GM12875 (cell line): ENCODE results near the gene BMAL1.

ENCODE experiments used
- H3K4me3 ChIP-seq: one replicate; pipeline ENCODE4 v1.5.1; 2011; ENCODE audit warnings: low read depth, low read length, control low read depth
- CTCF ChIP-seq: IDR thresholded peaks from 2 replicates; pipeline ENCODE4 v1.5.1; 2011; ENCODE audit warnings: low read depth, mild to moderate bottlenecking, control low read depth, inconsistent platforms, low read length, moderate library complexity, borderline replicate concordance; ENCODE audit not compliant: insufficient read depth

Gene BMAL1

GRCh38 chr11:13357232-13357631 is 79.6 kb downstream of the BMAL1 start:
- no peak overlapping the region for H3K4me3 ChIP-seq
- no peak for TF ChIP-seq CTCF

GRCh38 chr11:13358596-13359270 is 81.1 kb downstream of the BMAL1 start:
- TF ChIP-seq CTCF = no peak
- H3K4me3 ChIP-seq = no peak overlapping the region

- TF ChIP-seq CTCF = no peak
- no peak overlapping the region for H3K4me3 ChIP-seq
Observed at GRCh38 chr11:13362596-13363109, 85.1 kb downstream of the BMAL1 start.

- H3K4me3 ChIP-seq = no peak overlapping the region
- TF ChIP-seq CTCF = no peak
Observed at GRCh38 chr11:13364388-13364787, 86.8 kb downstream of the BMAL1 start.

GRCh38 chr11:13366266-13367026 is 88.9 kb downstream of the BMAL1 start:
- no peak for TF ChIP-seq CTCF

GRCh38 chr11:13367115-13367514 is 89.5 kb downstream of the BMAL1 start:
- H3K4me3 ChIP-seq = no peak overlapping the region
- no peak for TF ChIP-seq CTCF

More at GRCh38 chr11:13366266-13367026, 88.9 kb downstream of the BMAL1 start:
- no peak overlapping the region for H3K4me3 ChIP-seq
